HL-60 (cell line): ENCODE measurements around the gene FBXO17.

Experiments used
- CTCF ChIP-seq: IDR thresholded peaks from one replicate; pipeline ENCODE4 v1.5.1; 2011; ENCODE audit warnings: low read length, control low read depth, inconsistent platforms; ENCODE audit not compliant: insufficient read depth
- GABPA ChIP-seq: IDR thresholded peaks from 2 replicates; pipeline ENCODE4 v1.6.1; 2012; ENCODE audit warnings: low read depth
- POLR2AphosphoS5 ChIP-seq: IDR thresholded peaks from 2 replicates; pipeline ENCODE4 v1.6.1; 2012; ENCODE audit warnings: low read depth
- TF ChIP-seq, protein P1 (sequence below): IDR thresholded peaks from 2 replicates; pipeline ENCODE4 v1.6.1; 2012; ENCODE audit warnings: low read depth; ENCODE audit not compliant: insufficient replicate concordance

GRCh38 chr19:38939957-38940356 is 35.6 kb downstream of the FBXO17 start:
- no peak for TF ChIP-seq CTCF
- TF ChIP-seq POLR2AphosphoS5, result no peak
- TF ChIP-seq, protein P1, sequence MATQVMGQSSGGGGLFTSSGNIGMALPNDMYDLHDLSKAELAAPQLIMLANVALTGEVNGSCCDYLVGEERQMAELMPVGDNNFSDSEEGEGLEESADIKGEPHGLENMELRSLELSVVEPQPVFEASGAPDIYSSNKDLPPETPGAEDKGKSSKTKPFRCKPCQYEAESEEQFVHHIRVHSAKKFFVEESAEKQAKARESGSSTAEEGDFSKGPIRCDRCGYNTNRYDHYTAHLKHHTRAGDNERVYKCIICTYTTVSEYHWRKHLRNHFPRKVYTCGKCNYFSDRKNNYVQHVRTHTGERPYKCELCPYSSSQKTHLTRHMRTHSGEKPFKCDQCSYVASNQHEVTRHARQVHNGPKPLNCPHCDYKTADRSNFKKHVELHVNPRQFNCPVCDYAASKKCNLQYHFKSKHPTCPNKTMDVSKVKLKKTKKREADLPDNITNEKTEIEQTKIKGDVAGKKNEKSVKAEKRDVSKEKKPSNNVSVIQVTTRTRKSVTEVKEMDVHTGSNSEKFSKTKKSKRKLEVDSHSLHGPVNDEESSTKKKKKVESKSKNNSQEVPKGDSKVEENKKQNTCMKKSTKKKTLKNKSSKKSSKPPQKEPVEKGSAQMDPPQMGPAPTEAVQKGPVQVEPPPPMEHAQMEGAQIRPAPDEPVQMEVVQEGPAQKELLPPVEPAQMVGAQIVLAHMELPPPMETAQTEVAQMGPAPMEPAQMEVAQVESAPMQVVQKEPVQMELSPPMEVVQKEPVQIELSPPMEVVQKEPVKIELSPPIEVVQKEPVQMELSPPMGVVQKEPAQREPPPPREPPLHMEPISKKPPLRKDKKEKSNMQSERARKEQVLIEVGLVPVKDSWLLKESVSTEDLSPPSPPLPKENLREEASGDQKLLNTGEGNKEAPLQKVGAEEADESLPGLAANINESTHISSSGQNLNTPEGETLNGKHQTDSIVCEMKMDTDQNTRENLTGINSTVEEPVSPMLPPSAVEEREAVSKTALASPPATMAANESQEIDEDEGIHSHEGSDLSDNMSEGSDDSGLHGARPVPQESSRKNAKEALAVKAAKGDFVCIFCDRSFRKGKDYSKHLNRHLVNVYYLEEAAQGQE, result no peak
- TF ChIP-seq GABPA, result no peak
